T-helper 1 cell treated with Interleukin-12 subunit alpha and Interleukin-12 subunit beta and Interleukin-4 antibody, amounts not matched to agents 30 ng/mL and 1 ng/mL, for 36 hours (primary cell): Measurements from ENCODE around the gene ZNF555. TPM values are rescaled to one million over a fixed set of nuclear protein-coding genes. Genes with fewer than 3 reads are reported as not detected.
"Not testable (repeated sequence)": the region's sequence is repeated elsewhere in the genome, so short reads cannot be mapped to it uniquely, and the experiment has no call there.

Experiments used
- intact Hi-C: fragments of 100-400 bp; cut with micrococcal nuclease; formaldehyde crosslinking; loops from one replicate; pipeline ENCODE4 v1.15.1; 2024
- total RNA-seq: library from RNA; stranded (reverse); gene quantifications from 2 replicates; pipeline ENCODE4 v1.2.3, GENCODE V29; 2022

The ZNF555 gene
- total RNA-seq: 1.0 and 1.2 TPM in 2 replicates

- intact Hi-C loops: loop anchor here (1.0 to 2.0 kb wide), 5 partner anchors 22 to 110 kb away; partner anchors contain the start of genes SGTA, SLC39A3, ZNF554 and ZNF57
Measured at GRCh38 chr19:2840794-2841791, at the start of gene ZNF555. ZNF555 (plus strand) TSS chr19:2841475; CDS start chr19:2841573, 98 bp downstream.

DNA sequence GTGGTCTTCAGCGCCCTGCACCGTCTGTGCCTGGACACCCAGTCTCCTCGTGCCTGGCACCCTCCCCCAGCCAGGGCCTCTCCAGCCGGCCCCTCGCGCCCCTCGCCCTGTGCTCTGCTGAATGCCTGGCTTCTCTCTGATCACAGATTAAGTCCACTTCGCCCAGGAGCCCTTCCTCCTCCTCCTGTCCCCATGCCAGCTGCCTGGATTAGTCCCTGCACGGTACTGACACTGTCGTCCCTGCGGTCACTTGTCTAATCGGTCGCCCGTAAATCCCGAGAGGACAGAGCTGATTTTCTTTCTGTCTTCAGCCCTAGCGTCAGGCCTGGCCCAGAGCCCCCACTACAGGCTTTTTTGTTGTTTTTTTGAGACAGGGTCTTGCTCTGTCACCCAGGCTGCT lies 49.4 kb upstream of the ZNF555 start:
- intact Hi-C loops: no loop called here

DNA sequence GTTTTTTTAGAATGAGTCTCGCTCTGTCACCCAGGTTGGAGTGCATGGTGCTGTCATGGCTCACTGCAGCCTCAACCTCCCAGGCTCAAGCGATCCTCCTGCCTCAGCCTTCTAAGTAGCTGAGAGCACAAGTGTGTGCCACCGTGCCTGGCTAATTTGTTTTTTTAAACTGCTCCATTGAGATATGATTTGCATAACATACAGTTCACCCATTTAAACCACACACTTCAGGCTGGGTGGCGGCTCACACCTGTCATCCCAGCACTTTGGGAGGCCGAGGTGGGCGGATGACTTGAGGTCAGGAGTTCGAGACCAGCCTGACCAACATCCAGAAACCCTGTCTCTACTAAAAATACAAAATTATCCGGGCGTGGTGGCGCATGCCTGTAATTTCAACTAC lies 48.6 kb upstream of the ZNF555 start:
- intact Hi-C loops: not testable (repeated sequence)

GRCh38 chr19:2793126-2793525 lies 48.1 kb upstream of the ZNF555 start:
- intact Hi-C loops: no loop called here

DNA sequence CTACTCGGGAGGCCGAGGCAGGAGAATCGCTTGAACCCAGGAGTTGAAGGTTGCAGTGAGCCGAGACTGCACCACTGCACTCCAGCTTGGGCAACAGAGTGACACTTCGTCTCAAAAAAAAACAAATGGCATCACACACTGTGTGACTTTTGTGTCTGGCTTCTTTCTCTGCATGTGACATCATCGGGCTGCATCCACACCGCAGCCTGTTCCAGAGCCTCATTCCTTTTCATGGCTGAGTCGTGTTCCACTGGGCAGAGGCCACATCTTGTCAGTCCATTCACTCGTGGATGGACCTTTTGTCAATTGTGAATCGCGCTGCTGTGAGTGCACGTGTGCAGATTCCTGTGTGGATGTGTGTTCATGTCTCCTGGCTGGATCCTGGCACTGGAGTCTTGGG lies 47.7 kb upstream of the ZNF555 start:
- intact Hi-C loops: no loop called here

- intact Hi-C loops: no loop called here
Measured at GRCh38 chr19:2795827-2796658, 45.2 kb upstream of the ZNF555 start.

- intact Hi-C loops: no loop called here
Measured at GRCh38 chr19:2796659-2797266, 44.5 kb upstream of the ZNF555 start.

GRCh38 chr19:2797280-2797679 lies 44.0 kb upstream of the ZNF555 start:
- intact Hi-C loops: no loop called here

GRCh38 chr19:2798158-2798685 lies 43.1 kb upstream of the ZNF555 start:
- intact Hi-C loops: no loop called here

DNA sequence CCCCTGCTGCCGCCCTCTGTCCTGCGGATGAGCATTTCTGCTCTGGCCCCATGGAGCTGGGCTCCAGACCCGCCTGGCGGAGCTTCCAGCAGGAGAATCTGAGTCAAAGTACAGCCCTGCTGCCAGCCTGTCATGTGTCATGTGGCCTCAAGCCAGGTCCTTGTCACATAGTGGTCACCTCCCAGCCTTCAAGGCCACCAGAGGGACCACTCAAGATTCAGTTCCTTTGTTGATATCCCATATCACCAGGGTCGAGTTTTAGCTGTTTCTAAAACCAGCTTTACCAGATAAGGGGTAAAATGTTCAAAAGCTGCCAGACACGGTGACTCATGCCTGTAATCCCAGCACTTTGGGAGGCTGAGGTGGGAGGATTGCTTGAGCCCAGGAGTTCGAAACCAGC lies 42.5 kb upstream of the ZNF555 start:
- intact Hi-C loops: no loop called here

GRCh38 chr19:2799273-2800020 lies 41.8 kb upstream of the ZNF555 start:
- intact Hi-C loops: no loop called here

GRCh38 chr19:2800506-2800905 lies 40.8 kb upstream of the ZNF555 start:
- intact Hi-C loops: no loop called here

DNA sequence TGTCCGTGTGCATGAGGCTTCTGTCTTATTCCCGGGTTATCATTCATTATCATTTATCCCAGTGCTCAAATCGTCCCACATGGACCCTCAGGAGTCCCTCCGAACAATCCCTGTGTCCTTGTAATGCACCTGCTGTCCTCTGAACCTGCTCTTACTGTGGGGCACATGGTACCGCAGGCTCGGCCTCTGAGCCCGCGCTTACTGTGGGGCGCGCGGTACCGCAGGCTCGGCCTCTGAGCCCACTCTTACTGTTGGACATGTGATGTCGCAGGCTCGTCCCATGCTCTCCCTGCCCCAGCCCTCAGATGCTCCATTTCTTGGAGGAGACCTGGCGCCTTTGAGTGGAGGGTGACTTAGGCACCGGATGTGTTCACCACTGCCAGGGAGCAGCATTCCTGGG lies 38.4 kb upstream of the ZNF555 start:
- intact Hi-C loops: no loop called here

DNA sequence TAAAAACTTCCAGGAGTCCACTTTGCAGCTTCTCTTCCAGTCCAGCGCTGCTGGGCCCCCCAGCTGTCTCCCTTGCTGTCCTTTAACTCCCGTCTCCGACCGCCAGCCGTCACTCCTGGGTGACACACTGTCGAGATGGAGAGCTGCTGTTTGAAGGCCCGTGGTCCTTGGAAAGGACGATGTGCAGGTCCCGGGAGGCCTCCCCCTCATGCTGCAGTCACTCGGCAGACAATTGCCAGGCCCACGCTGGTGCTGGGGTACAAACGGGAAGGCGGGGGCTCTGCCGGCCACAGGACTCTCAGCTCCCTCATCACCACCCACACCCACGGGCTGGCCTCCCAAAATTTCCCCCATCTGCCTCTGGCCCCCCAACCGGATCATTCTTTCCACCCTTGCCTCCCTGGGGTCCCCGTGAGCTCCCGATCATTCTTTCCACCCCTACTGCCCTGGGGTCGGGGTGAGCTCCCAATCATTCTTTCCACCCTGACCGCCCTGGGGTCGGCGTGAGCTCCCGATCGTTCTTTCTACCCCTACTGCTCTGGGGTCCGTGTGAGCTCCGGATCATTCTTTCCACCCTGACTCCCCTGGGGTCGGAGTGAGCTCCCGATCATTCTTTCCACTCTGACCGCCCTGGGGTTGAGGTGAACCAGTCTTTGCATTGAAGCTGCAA lies 37.7 kb upstream of the ZNF555 start:
- intact Hi-C loops: no loop called here

- intact Hi-C loops: no loop called here
Measured at GRCh38 chr19:2804156-2805004, 36.9 kb upstream of the ZNF555 start.

- intact Hi-C loops: no loop called here
Measured at GRCh38 chr19:2805261-2805900, 35.9 kb upstream of the ZNF555 start.

GRCh38 chr19:2805991-2806649 lies 35.2 kb upstream of the ZNF555 start:
- intact Hi-C loops: no loop called here

DNA sequence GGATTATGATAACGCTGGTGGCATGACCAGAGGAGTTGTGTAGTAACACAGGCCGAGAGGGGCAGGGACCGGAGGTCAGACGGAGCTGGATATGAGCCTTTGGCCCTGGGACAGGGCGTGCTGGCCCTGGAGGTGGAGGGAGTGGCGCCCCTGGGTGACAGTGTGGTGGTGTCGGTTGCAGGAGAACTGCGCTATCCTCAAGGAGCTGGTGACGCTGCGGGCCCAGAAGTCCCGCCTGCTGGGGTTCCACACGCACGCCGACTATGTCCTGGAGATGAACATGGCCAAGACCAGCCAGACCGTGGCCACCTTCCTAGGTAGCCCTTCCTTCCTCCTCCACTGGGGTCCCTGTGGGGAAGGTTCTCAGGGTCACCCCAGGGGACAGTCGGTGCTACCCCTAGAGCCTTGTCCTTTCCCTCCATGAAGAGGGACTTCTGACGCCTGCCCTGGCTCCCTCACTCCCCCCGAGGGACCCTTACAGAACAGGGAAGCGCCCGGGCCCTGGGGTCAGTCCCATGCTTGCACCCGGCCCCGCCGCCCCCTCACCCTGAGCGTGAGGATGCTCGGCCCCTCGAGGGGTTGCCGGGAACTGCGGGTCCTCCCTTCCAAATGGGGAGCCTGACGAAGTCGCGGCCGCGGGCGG lies 34.4 kb upstream of the ZNF555 start:
- intact Hi-C loops: no loop called here
